Sigmoid colon (tissue), 7 donors: ENCODE results near the gene CACNA1D. TPM values are rescaled to one million over a fixed set of nuclear protein-coding genes. Genes with fewer than 3 reads are reported as not detected.

ENCODE experiments used
- DNase-seq: peaks from one replicate; pipeline ENCODE4 v3.0.0-alpha.2; 2019
- H3K27ac ChIP-seq, 4 donors: fragments of 200-600 bp; sonication (generic); one replicate each; pipeline ENCODE4 v1.5.1; 2016 to 2019; ENCODE audit warnings: mild to moderate bottlenecking in 1 of 4
- H3K27me3 ChIP-seq, 3 donors: fragments of 200-600 bp; sonication (generic); one replicate each; pipeline ENCODE4 v1.5.1; 2019; ENCODE audit warnings: mild to moderate bottlenecking in 1 of 3
- H3K36me3 ChIP-seq, 4 donors: fragments of 200-600 bp; sonication (generic); one replicate each; pipeline ENCODE4 v1.5.1; 2016 to 2019
- H3K4me1 ChIP-seq, 4 donors: fragments of 200-600 bp; sonication (generic); one replicate each; pipeline ENCODE4 v1.5.1; 2017 to 2019
- H3K4me3 ChIP-seq, 4 donors: fragments of 200-600 bp; sonication (generic); one replicate each; pipeline ENCODE4 v1.5.1; 2017 to 2019; ENCODE audit warnings: mild to moderate bottlenecking in 2 of 4, moderate library complexity in 1 of 4
- H3K9me3 ChIP-seq, 4 donors: fragments of 200-600 bp in 3 of 4; sonication (generic) in 3 of 4; one replicate each; pipeline versions ENCODE4 v1.5.1 to v1.6.1; 2013 to 2019
- CTCF ChIP-seq, 4 experiments: fragments of 450-650 bp in 3 of 4; fragments of 200-600 bp in 1 of 4; IDR thresholded peaks; one replicate each; pipeline ENCODE4 v1.5.1; 2016 to 2019; ENCODE audit warnings: antibody characterized with exemption in 4 of 4, mild to moderate bottlenecking in 3 of 4, moderate library complexity in 2 of 4
- EP300 ChIP-seq, 4 donors: sonication (generic); formaldehyde crosslinking; IDR thresholded peaks; one replicate each; pipeline ENCODE4 v1.6.1; 2017; ENCODE audit warnings: antibody characterized with exemption in 4 of 4
- POLR2A ChIP-seq, 2 donors: fragments of 450-650 bp; IDR thresholded peaks; one replicate each; pipeline ENCODE4 v1.6.1; 2016; ENCODE audit warnings: antibody characterized with exemption in 2 of 2, mild to moderate bottlenecking in 2 of 2, moderate library complexity in 2 of 2
- POLR2AphosphoS5 ChIP-seq, 4 donors: sonication (generic); formaldehyde crosslinking; IDR thresholded peaks; one replicate each; pipeline ENCODE4 v1.6.1; 2017; ENCODE audit warnings: antibody characterized with exemption in 4 of 4
- WGBS, 2 donors: extraction: QIAGEN DNeasy Blood & Tissue Kit; methylation state at CpG; one replicate each; pipeline ENCODE4 v1.1.7; 2013; 5-methylcytosine and 5-hydroxymethylcytosine counted together
- intact Hi-C: fragments of 100-400 bp; cut with DNase I; formaldehyde crosslinking; loops from one replicate; pipeline ENCODE4 v1.15.1; 2023
- polyA plus RNA-seq, 3 donors: library from polyadenylated mRNA; stranded (reverse); fragments of 200-250 nt; gene quantifications; one replicate each; pipeline ENCODE4 v1.2.3, GENCODE V29; 2013
- total RNA-seq, 4 donors: library from RNA; depleted of rRNA; stranded (reverse); fragments of >200 nt; gene quantifications; one replicate each; pipeline ENCODE4 v1.1.0, GENCODE V29; 2016
- donor health status: healthy with polysubstance abuse.
- donor health status: Bipolar disorder and iron deficiency.
- donor health status: healthy.

Gene CACNA1D
- total and polyA plus RNA-seq, 7 donors = 1.2 to 9.7 (median 4.8) TPM

DNA sequence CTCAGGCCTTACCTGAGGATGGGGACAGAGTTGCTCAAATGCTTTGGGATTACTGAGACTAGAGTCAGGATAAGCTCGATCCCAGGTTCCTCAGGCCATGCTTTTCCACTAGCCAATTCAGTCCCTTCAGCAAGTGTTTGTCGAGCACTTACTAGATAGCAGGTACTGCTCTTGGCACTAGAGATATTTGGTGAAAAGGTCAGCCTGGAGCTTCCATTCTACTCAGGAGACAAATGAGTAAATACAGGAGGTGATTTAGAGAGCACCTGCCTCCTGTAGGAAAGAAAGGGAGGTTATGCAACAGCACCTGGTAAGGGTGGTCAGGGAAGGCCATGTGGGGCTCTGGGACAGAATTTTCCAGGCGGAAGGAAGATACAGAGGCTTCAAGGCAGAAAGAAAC lies 99.9 kb downstream of the CACNA1D start:
- Histone ChIP-seq H3K4me3 (no peak overlapping the region), H3K9me3 (no peaks in the 10 kb centered on the region), H3K36me3 (no peaks in the 10 kb centered on the region), H3K4me1 (peaks cover 0 to 5% (median 2%) of the 10 kb centered on the region in 4 donors), H3K27ac (no peak overlapping the region), H3K27me3 (no peaks in the 10 kb centered on the region)
- DNase-seq = no peak
- WGBS, 2 donors = 87 to 92% methylated on average over 3 of the region's 3 CpGs
- intact Hi-C loops = no loop called here
- TF ChIP-seq EP300 (IDR thresholded peaks at IDR 0.05) (no peak), CTCF (IDR thresholded peaks at IDR 0.05) (no peak), POLR2A (IDR thresholded peaks at IDR 0.05) (no peak), POLR2AphosphoS5 (IDR thresholded peaks at IDR 0.05) (no peak)

DNA sequence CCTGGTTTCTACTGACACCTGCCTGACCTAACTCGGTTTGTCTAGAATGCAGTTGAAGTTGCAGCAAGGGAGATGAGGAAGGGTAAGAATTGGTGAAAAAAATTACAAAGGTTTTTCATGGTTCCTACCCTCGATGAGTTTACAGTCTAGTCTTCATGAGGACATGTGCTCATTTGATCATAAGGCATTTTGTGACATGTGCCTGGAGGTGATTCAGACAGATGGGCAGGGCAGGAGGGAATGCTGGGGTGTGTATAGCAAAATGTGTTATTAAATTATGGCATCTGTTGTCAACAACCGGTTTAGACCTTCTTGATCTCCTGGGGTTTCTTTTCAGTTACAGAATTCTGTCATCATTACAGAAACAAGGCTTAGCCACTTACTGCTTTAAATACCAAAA lies 101.2 kb downstream of the CACNA1D start:
- TF ChIP-seq EP300 (IDR thresholded peaks at IDR 0.05) (no peak), POLR2AphosphoS5 (IDR thresholded peaks at IDR 0.05) (no peak), CTCF (IDR thresholded peaks at IDR 0.05) (no peak), POLR2A (IDR thresholded peaks at IDR 0.05) (no peak)
- Histone ChIP-seq H3K9me3 (no peaks in the 10 kb centered on the region), H3K4me3 (no peak overlapping the region), H3K27me3 (no peaks in the 10 kb centered on the region), H3K36me3 (no peaks in the 10 kb centered on the region), H3K4me1 (peaks cover 0 to 5% (median 2%) of the 10 kb centered on the region in 4 donors), H3K27ac (no peak overlapping the region)
- WGBS, 2 donors = 89 to 92% methylated on average over 3 of the region's 3 CpGs
- intact Hi-C loops = no loop called here
- no peak for DNase-seq

DNA sequence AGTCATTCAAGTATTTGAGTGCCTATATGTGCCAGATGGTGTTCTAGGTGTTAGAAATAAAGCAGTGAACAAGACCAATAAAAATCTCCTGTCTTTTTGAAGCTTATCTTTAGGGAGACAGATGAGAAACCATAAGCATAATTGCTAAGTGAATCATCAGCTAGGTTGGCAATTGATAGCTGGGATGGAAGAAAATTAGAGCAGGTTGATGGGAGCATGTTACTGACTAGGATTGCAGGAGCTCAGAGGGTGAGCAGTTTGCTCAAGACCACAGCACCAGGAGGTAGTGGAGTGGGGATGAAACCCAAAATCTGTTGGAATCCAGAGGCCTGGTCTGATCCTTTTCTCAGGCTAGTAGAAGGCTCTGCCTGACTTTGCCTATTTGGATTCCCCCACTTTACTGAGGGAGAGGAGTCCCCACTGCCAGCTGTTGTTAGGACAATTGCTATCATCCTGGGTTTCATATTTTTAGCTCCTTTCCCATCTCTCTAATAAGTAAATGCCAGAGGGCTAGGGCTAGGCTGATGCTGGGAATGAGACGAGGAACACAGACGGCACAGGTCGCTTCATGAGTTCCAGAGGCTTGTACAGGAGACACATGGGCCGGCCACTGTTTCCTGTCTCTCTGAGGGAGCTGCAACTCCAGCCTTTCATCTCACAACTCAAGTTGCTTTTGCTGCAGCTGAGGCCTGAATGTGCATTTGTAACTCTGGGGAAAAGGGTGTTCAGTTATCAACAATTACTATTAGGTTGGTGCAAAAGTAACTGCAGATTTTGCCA lies 102.9 kb downstream of the CACNA1D start:
- Histone ChIP-seq H3K27me3 (no peaks in the 10 kb centered on the region), H3K4me3 (no peak overlapping the region), H3K9me3 (no peaks in the 10 kb centered on the region), H3K4me1 (peaks cover 0 to 5% (median 2%) of the 10 kb centered on the region in 4 donors), H3K36me3 (no peaks in the 10 kb centered on the region), H3K27ac (no peak overlapping the region)
- WGBS, 2 donors = 42 to 83% methylated on average over 4 of the region's 4 CpGs
- DNase-seq = no peak
- intact Hi-C loops = no loop called here
- no peak for TF ChIP-seq CTCF (IDR thresholded peaks at IDR 0.05)
- TF ChIP-seq EP300 (IDR thresholded peaks at IDR 0.05) = no peak
- no peak for TF ChIP-seq POLR2AphosphoS5 (IDR thresholded peaks at IDR 0.05)
- TF ChIP-seq POLR2A (IDR thresholded peaks at IDR 0.05) = no peak

DNA sequence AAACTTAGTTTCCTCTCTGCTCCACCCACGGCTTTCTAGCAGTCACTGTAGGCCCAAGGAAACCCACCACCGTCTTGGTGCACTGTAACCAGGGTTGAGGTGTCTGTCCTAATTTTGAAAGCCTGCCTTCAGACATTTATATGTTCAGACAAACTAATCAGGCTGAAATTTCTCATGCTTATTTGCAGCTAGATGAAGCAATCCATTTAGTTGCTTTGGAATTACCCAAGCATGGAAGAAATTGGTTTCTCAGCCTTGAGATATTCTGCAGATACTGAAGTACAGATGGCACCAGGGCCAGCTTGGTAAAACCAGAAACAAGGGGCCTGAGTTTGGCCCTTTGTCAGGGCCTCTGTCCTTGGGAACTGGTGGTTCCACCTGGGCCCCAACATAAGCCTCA lies 105.4 kb downstream of the CACNA1D start:
- no peak for TF ChIP-seq EP300 (IDR thresholded peaks at IDR 0.05)
- TF ChIP-seq POLR2A (IDR thresholded peaks at IDR 0.05) = no peak
- no peak for TF ChIP-seq POLR2AphosphoS5 (IDR thresholded peaks at IDR 0.05)
- no peak for TF ChIP-seq CTCF (IDR thresholded peaks at IDR 0.05)
- no peaks in the 10 kb centered on the region for H3K36me3 ChIP-seq
- intact Hi-C loops = no loop called here
- H3K4me3 ChIP-seq = no peak overlapping the region
- no peaks in the 10 kb centered on the region for H3K9me3 ChIP-seq
- no peaks in the 10 kb centered on the region for H3K27me3 ChIP-seq
- no peak for DNase-seq
- H3K27ac ChIP-seq = no peak overlapping the region
- peaks cover 0 to 5% (median 2%) of the 10 kb centered on the region in 4 donors for H3K4me1 ChIP-seq
- 45 to 88% methylated on average over 2 of the region's 2 CpGs for WGBS, 2 donors
